ENCODE data around the gene IFRD2.

DNA sequence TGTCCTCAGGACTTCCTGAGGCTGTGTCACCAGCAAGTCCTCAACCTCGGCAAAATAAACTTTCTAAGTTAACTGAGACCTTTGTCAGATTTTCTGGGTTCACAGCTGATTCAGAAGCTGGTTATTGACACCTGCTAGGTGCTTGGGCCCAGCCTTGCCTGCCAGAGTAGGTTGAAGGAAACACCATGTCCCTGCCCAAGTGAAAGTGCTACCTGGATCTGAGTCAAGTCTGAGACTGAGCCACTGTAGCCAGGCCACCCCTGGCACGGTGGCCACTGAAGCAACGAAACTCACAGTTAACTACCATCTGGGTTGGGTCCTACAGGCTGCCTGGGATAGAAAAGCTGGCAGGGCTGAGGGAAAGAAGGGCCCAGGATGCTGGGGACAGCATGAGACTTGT is 22.1 kb upstream of the IFRD2 start:
- no peak for TF ChIP-seq CTCF (conservative IDR thresholded peaks at IDR 0.05 in 1 of 2, IDR thresholded peaks at IDR 0.05 in 1 of 2; ENCODE audit: low read depth in 1 of 2, low read length in 2 of 2)
- TF ChIP-seq EZH2 (IDR thresholded peaks at IDR 0.05; ENCODE audit: low read length, missing control alignments) = no peak
